ENCODE measurements around the gene UNC50. TPM values are rescaled to one million over a fixed set of nuclear protein-coding genes. Genes with fewer than 3 reads are reported as not detected.

UNC50 gene
- total and polyA plus RNA-seq, 2 experiments from 2014 or later = 78.8 to 80.0 TPM

DNA sequence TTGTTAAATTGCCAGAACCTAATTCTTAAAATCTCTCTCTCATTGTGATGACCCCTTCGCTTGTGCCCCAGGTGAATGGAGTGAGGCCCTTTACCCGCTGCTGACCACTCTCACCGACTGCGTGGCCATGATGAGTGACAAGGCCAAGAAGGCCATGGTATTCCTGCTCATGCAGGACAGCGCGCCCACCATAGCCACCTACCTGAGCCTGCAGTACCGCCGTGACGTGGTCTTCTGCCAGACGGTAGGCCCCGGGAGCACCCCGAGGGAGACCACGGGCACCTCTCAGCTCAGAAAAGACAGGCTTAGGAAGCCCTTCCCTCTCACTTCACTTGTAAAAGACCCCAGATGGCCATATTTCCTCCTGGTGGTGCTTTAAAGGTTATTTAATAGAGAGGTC lies 45.0 kb upstream of the UNC50 start:
- Histone ChIP-seq H3K4me1 (ENCODE audit: insufficient read depth) (no peaks in the 10 kb centered on the region), H3K4me3 (no peak overlapping the region), H3K9me3 (ENCODE audit: low read depth) (no peaks in the 10 kb centered on the region), H4K20me1 (ENCODE audit: insufficient read depth, poor library complexity, severe bottlenecking) (no peaks in the 10 kb centered on the region), H3K9me2 (replicated peaks; ENCODE audit: insufficient read depth) (no peaks in the 10 kb centered on the region), H3K36me3 (replicated peaks; ENCODE audit: insufficient read depth, low read depth) (no peaks in the 10 kb centered on the region), H3K4me2 (no peak overlapping the region), H2AFZ (no peak overlapping the region), H3K27ac (no peak overlapping the region), H3K27me3 (no peaks in the 10 kb centered on the region), H3K79me2 (no peaks in the 10 kb centered on the region)
- WGBS (ENCODE audit: low lambda C conversion rate, missing lambda C conversion rate) = 97% methylated on average over 13 of the region's 13 CpGs
- TF ChIP-seq, protein P1, sequence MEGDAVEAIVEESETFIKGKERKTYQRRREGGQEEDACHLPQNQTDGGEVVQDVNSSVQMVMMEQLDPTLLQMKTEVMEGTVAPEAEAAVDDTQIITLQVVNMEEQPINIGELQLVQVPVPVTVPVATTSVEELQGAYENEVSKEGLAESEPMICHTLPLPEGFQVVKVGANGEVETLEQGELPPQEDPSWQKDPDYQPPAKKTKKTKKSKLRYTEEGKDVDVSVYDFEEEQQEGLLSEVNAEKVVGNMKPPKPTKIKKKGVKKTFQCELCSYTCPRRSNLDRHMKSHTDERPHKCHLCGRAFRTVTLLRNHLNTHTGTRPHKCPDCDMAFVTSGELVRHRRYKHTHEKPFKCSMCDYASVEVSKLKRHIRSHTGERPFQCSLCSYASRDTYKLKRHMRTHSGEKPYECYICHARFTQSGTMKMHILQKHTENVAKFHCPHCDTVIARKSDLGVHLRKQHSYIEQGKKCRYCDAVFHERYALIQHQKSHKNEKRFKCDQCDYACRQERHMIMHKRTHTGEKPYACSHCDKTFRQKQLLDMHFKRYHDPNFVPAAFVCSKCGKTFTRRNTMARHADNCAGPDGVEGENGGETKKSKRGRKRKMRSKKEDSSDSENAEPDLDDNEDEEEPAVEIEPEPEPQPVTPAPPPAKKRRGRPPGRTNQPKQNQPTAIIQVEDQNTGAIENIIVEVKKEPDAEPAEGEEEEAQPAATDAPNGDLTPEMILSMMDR (IDR thresholded peaks at IDR 0.05; ENCODE audit: poor library complexity) = no peak
- TF ChIP-seq EZH2phosphoT487 (IDR thresholded peaks at IDR 0.05; ENCODE audit: low read depth, severe bottlenecking, unreplicated experiment) = no peak
- no peak for TF ChIP-seq EZH2 (IDR thresholded peaks at IDR 0.05; ENCODE audit: borderline replicate concordance)
- DNase-seq (ENCODE audit: low spot score) = no peak

- no peak overlapping the region for H3K4me3 ChIP-seq
- H3K36me3 ChIP-seq (replicated peaks; ENCODE audit: insufficient read depth, low read depth) = no peaks in the 10 kb centered on the region
Observed at GRCh38 chr2:98564541-98565132, 43.8 kb upstream of the UNC50 start.

DNA sequence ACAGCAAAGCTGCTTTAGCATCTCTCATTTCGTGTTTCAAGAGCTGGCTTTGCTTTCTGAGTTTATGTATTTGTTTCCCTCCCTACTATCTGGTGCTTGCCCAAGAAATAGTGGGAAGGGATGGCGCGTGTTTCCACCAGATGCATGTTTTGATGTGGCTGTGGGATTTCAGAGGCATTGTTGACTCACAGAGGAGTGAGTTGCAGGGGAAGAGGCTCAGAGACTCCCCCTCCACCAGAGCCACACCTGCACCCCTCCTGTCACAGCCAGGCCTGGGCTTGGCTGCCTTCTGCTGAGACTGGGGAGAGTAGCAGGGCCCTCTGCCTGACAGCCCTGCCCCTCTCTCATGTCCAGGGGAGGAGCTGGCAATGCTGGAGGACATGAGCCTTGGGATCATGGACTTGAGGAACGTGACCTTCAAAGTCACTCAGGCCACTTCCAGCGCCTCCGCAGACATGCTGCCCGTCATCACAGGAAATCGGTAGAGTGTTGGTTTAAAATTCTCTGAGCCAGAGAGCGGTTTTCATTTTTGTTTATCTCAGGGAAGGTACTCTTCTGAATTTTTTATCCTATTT lies 43.0 kb upstream of the UNC50 start:
- TF ChIP-seq EZH2phosphoT487 (IDR thresholded peaks at IDR 0.05; ENCODE audit: low read depth, severe bottlenecking, unreplicated experiment) (no peak), EZH2 (IDR thresholded peaks at IDR 0.05; ENCODE audit: borderline replicate concordance) (no peak)
- TF ChIP-seq, protein P1 (IDR thresholded peaks at IDR 0.05; ENCODE audit: poor library complexity) = no peak
- H3K27me3 ChIP-seq = no peaks in the 10 kb centered on the region
- 95% methylated on average over 9 of the region's 9 CpGs for WGBS (ENCODE audit: low lambda C conversion rate, missing lambda C conversion rate)
- no peaks in the 10 kb centered on the region for H3K9me2 ChIP-seq (replicated peaks; ENCODE audit: insufficient read depth)
- H3K4me3 ChIP-seq = no peak overlapping the region
- H3K4me2 ChIP-seq = no peak overlapping the region
- H4K20me1 ChIP-seq (ENCODE audit: insufficient read depth, poor library complexity, severe bottlenecking) = no peaks in the 10 kb centered on the region
- no peak for DNase-seq (ENCODE audit: low spot score)
- no peaks in the 10 kb centered on the region for H3K4me1 ChIP-seq (ENCODE audit: insufficient read depth)
- H3K36me3 ChIP-seq (replicated peaks; ENCODE audit: insufficient read depth, low read depth) = no peaks in the 10 kb centered on the region
- no peak overlapping the region for H3K27ac ChIP-seq
- H3K9me3 ChIP-seq (ENCODE audit: low read depth) = no peaks in the 10 kb centered on the region
- H2AFZ ChIP-seq = no peak overlapping the region
- H3K79me2 ChIP-seq = no peaks in the 10 kb centered on the region

More at GRCh38 chr2:98564541-98565132, 43.8 kb upstream of the UNC50 start:
- Histone ChIP-seq H3K79me2 (no peaks in the 10 kb centered on the region), H3K9me3 (ENCODE audit: low read depth) (no peaks in the 10 kb centered on the region), H3K27me3 (no peaks in the 10 kb centered on the region), H3K9me2 (replicated peaks; ENCODE audit: insufficient read depth) (no peaks in the 10 kb centered on the region), H3K4me2 (no peak overlapping the region), H3K27ac (no peak overlapping the region), H3K4me1 (ENCODE audit: insufficient read depth) (no peaks in the 10 kb centered on the region), H4K20me1 (ENCODE audit: insufficient read depth, poor library complexity, severe bottlenecking) (no peaks in the 10 kb centered on the region), H2AFZ (no peak overlapping the region)
- TF ChIP-seq EZH2phosphoT487 (IDR thresholded peaks at IDR 0.05; ENCODE audit: low read depth, severe bottlenecking, unreplicated experiment) (no peak), EZH2 (IDR thresholded peaks at IDR 0.05; ENCODE audit: borderline replicate concordance) (no peak)
- TF ChIP-seq, protein P1 (IDR thresholded peaks at IDR 0.05; ENCODE audit: poor library complexity) = no peak
- DNase-seq (ENCODE audit: low spot score) = no peak
- WGBS (ENCODE audit: low lambda C conversion rate, missing lambda C conversion rate) = 98% methylated on average over 17 of the region's 17 CpGs
